ENCODE measurements around the gene ERC2.

ERC2 gene

GRCh38 chr3:55729546-55729945 lies 738.7 kb downstream of the ERC2 start:
- DNase-seq: no peak
- intact Hi-C loops (cut with DNase I): no loop called here

- intact Hi-C loops (cut with DNase I): no loop called here
- DNase-seq: no peak
These were observed 739.7 kb downstream of the ERC2 start for GRCh38 chr3:55728461-55729100.

- intact Hi-C loops (cut with DNase I): no loop called here
- no peak for DNase-seq
These were observed 741.8 kb downstream of the ERC2 start for GRCh38 chr3:55726501-55726775.

- intact Hi-C loops (cut with DNase I): no loop called here
- DNase-seq: no peak
These were observed 742.4 kb downstream of the ERC2 start for GRCh38 chr3:55725681-55726500.

DNA sequence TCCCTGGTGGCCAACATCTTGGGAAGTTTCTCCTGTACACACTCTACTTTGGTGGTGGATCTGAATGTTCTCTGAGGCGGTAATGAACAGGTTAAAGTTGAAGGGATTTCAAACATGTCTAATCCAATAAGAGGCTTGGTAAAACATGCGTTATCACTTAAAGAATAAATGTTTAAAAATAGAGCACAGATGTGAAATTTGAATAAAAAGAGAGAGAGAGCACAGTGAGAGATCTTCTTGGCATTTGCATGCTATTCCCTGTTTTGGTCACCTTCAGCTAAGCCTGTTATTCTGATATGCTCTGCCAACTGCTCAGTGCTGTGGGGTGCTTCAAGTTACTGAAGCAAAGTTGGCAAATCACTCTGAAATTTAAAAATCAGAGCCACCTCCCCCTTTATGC lies 743.4 kb downstream of the ERC2 start:
- DNase-seq: no peak
- intact Hi-C loops (cut with DNase I): no loop called here

DNA sequence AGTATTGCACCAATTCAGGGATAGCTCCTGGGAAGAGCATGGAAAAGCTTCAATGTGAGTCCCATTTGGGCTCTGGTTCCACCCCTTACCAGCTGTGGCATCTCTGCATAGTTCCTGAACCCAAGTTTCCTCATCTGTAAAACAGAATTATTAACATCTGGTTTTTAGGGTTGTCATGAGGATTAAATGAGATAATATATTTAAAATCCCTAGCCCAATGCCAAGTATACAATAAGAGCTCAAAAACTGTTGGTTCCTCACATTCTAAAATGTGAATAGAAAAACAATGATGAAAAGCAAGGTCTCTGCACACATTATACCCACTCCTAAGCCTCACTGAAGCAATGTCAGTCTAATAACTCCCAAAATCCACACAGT lies 743.9 kb downstream of the ERC2 start:
- intact Hi-C loops (cut with DNase I): no loop called here
- no peak for DNase-seq

DNA sequence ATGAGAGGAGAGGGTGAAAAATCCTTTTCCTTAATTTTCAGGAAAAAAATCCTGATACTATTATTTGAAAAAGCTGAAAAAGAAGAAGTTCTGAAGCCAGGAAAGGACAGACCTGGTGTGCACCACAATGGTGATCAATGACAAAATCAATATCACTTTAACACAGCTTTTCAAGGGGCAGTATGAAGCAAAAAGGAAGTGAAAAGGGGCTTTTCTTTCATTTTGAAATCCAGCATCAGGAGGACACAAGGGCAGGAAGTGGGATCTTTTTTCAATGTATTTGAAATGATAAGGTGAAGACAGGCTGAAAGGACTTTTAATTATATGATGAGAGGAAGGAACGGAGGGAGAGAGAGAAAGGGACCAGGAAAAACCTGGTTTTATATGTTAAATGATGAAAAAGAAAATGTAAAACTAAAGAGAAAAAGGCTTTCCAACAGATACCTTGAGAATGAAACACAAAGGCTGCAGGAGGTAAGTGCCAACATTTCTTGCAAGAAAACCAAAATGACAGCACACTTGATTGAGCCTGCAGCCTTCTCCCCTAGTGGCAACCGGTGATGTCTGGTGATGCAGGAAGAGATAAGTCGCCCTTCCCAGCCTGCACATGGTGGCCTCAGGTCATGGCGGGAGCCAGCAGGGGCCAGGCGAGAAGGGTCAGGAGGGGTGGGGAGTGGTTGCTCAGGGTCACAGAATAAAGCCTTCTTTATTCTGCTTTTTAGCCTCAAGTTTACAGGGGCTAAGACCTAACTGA lies 744.4 kb downstream of the ERC2 start:
- intact Hi-C loops (cut with DNase I): no loop called here
- DNase-seq: no peak

DNA sequence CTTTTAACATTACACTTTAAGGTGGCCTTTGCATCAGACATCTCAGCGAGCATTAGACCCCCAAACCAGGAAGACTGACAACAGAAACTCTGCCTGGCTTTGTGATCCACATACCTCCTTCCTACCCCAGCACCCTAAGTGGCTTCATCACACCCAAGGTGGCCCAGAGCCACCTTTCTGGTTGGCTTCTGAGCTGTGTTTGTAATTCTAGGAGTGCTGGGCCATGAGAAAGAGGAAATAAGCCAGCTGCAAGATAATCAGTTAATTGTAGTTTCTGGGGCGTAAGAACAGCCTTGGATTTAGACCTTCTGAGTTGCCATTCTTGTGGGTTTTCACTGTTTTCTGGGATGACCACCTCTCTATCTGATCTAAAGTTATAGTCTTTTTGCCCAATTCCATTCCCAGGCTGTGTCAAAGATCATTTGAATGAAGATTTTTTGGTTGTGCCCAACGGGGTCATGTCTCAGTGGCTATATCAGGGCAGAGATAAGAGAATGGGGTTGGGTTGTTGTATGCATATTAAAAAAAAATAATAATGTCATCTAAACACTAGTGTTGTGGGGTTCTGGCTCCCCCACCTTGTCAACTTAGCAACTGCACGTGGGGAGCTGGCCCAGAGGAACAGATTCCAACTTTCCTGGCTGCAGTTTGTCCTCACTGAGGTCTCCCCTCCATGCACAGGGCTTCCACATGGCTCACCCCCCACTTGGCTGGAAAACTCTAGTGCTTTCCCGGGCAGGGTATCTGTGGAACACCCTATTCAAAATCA lies 746.4 kb downstream of the ERC2 start:
- intact Hi-C loops (cut with DNase I): no loop called here
- DNase-seq: peak in 15 of 42 donors; percentile 4 to 50 (median 15)

- DNase-seq: no peak
- intact Hi-C loops (cut with DNase I): no loop called here
These were observed 747.7 kb downstream of the ERC2 start for GRCh38 chr3:55720614-55721013.

DNA sequence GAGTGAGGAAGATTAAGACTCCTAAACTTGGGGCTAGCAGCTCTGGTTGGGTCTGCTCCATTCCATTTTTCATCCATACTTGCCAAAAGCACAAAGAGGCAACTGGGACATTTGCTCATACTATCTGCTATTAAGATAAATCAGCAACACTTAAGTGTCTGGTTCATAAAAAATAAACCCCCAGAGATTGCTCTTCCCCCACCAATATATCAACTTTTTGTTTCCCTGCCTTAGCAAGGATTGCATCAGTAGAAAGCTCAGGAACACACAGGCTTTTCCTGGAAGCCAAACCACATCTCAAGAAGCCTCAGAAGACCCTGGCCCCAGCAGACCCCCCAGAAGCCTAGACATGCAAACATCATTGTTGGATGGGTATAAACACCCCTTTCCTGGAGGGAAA lies 748.8 kb downstream of the ERC2 start:
- intact Hi-C loops (cut with DNase I): no loop called here
- no peak for DNase-seq

- intact Hi-C loops (cut with DNase I): no loop called here
- no peak for DNase-seq
These were observed 749.3 kb downstream of the ERC2 start for GRCh38 chr3:55719006-55719405.

DNA sequence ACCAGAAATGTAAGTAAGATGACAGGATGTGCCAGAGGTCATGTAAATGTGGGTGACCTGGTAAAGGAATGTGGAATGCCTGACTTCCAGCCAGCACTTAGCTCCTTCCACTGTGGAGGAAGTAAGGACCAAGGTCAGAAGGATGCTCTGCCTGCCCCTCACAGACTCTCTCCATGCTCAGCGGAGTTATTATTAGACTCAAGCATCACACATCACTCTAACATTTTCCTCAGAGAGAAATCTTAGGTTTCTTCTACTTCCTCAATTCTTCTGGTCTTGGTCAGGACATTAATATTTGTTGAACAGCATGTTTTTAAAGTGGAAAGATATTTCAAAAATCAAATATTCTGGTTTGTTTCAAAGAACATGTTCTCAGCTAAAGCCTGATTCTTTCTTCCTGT lies 749.7 kb downstream of the ERC2 start:
- intact Hi-C loops (cut with DNase I): no loop called here
- no peak for DNase-seq

DNA sequence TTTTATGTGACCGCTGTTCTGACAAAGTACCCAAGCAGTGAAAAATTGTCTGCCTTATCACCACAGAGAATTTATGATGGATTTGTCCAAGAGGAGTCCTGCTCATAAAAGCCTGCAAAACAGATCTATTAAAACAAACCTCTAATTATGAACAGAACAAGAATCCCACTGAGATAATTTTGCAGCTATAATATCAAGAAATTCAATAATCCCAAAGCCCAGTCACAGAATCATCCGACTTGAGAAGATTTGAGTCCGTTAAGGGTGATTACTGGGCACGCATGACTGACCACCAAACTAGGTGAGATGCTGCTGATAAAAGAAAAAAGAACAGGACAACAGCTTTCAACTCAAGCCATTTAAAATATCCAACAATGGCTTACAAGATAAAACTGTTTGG lies 750.2 kb downstream of the ERC2 start:
- intact Hi-C loops (cut with DNase I): no loop called here

GRCh38 chr3:55717481-55717880 lies 750.8 kb downstream of the ERC2 start:
- DNase-seq: no peak
- intact Hi-C loops (cut with DNase I): no loop called here

More for the DNA sequence above, 750.2 kb downstream of the ERC2 start:
- no peak for DNase-seq

- intact Hi-C loops (cut with DNase I): no loop called here
- no peak for DNase-seq
These were observed 751.5 kb downstream of the ERC2 start for GRCh38 chr3:55716611-55717225.

- intact Hi-C loops (cut with DNase I): no loop called here
- no peak for DNase-seq
These were observed 752.2 kb downstream of the ERC2 start for GRCh38 chr3:55716044-55716443.

DNA sequence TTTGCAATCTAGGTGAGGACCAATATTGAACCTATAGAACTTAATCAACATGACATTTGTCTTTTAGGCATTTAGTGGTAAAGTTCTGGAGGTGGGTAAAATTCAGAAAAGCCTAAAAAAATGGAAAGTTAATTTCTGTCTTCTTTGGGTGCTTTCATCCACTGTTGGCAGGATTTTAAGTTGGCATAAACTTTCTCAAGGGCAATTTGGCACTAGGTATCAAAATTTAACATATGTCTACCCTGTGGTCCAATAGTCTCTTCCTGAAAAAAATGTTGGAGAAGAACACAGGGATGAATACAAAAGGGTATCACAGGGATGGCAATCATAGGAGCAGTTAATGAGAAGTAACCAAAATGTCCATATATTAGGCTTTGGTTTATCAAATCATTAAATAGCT lies 754.2 kb downstream of the ERC2 start:
- intact Hi-C loops (cut with DNase I): no loop called here
- no peak for DNase-seq

GRCh38 chr3:55711646-55712045 lies 756.6 kb downstream of the ERC2 start:
- intact Hi-C loops (cut with DNase I): no loop called here
- no peak for DNase-seq

DNA sequence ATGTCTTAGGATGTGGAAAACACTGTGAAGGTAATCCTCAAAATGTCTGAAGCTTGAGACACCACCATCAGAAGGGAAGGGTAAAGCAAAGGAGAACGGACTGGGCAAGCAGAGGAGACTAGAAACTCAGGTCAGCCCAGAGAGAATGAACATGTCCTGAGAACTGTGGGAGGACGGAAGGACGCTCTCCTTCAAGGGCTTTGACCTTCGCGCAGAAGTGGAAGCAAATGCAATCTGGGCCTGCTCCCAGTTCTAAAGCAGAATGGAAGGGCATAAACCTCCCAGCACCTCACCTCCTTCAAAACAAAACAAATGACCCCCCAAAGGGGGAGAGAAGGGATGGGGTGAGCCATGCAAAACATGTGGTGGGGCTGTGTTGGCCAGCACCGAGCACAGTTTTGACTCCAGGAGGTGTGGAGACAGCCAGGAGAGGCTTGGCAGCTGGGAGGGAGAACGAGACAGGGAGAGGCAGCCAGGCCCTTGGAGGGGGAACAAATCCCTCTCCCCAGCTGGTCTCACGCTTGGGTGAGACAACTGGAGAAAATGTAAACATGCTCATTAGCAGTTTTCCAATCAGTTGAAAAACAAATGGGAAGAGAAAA lies 758.8 kb downstream of the ERC2 start:
- intact Hi-C loops (cut with DNase I): no loop called here
- no peak for DNase-seq

Data from head of caudate nucleus (tissue), 42 donors.